GM23338 (cell line): ENCODE results near the gene ZDHHC12.
A peak's percentile ranks its signal among the peaks of the same experiment; 100 is the strongest.

Experiments
- CREB1 ChIP-seq: fragments of 250-450 bp; sonication (Bioruptor Pico); IDR thresholded peaks from 2 replicates; pipeline ENCODE4 v1.5.0; 2020; ENCODE audit warnings: low read depth, mild to moderate bottlenecking, moderate library complexity
- CTCF ChIP-seq, 2 experiments: fragments of 200-600 bp in 1 of 2; sonication (generic) in 1 of 2; conservative IDR thresholded peaks; 2 replicates each; pipeline versions ENCODE4 v1.5.1 to v1.6.1; 2016 to 2017; ENCODE audit warnings: antibody characterized with exemption in 2 of 2, low read depth in 2 of 2, mild to moderate bottlenecking in 2 of 2, moderate library complexity in 1 of 2
- ETS1 ChIP-seq: IDR thresholded peaks from 2 replicates; pipeline ENCODE4 v1.6.1; 2016; ENCODE audit warnings: antibody characterized with exemption
- EZH2 ChIP-seq: fragments of 200-600 bp; sonication (generic); IDR thresholded peaks from one replicate; pipeline ENCODE4 v1.8.0; 2017; ENCODE audit warnings: antibody characterized with exemption, mild to moderate bottlenecking, low read depth; ENCODE audit not compliant: unreplicated experiment
- EZH2phosphoT487 ChIP-seq: fragments of 200-600 bp; sonication (generic); IDR thresholded peaks from one replicate; pipeline ENCODE4 v1.8.1; 2018; ENCODE audit warnings: antibody characterized with exemption; ENCODE audit not compliant: unreplicated experiment
- JUNB ChIP-seq: IDR thresholded peaks from one replicate; pipeline ENCODE4 v1.6.1; 2016; ENCODE audit warnings: antibody characterized with exemption; ENCODE audit not compliant: unreplicated experiment
- POLR2AphosphoS5 ChIP-seq: IDR thresholded peaks from 2 replicates; pipeline ENCODE4 v1.6.1; 2016; ENCODE audit warnings: antibody characterized with exemption, low read depth
- TF ChIP-seq, protein P1 (sequence below): IDR thresholded peaks from one replicate; pipeline ENCODE4 v1.6.1; 2018; ENCODE audit warnings: antibody characterized with exemption; ENCODE audit not compliant: unreplicated experiment

DNA sequence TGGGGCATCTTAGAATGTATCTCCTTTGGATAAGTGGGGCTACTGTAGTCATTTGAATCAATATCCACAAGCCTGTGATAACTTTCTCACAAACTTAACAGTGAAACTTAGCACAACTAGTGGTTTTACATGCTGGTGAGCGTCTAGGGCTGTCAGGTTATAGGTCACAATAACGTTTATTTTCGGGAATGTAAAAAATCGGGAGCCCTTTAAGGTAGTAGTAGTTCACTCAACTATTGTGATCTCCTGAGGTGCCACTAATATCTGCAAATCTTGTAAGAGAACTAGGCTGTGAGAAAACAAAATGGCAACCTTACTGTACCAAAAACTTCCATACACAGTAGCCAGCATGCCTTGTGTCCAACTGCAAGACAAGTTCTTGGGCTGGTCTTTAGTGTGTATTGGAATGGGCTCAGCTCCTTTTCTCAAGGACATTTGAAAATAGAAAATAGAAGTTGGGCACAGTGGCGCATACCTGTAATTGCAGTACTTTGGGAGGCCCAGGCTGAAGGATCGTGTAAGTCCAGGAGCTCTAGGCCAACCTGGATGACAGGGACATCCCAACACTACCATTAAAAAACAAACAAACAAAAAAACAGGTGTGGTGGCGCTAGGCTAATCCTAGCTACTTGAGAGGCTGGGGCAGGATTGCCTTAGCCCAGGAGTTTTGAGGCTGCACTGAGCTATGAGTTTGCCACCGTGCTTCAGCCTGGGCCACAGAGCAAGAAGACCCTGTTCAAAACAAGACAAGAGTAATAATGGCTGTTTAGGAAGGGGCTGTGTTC is 26.8 kb downstream of the ZDHHC12 start:
- TF ChIP-seq CTCF (conservative IDR thresholded peaks at IDR 0.05; ENCODE audit: low read depth in 2 of 2) (no peak), CREB1 (CRISPR knock-in tag) (no peak), EZH2 (no peak), POLR2AphosphoS5 (peak; percentile 62), EZH2phosphoT487 (no peak), ETS1 (no peak), JUNB (no peak)
- TF ChIP-seq, protein P1, sequence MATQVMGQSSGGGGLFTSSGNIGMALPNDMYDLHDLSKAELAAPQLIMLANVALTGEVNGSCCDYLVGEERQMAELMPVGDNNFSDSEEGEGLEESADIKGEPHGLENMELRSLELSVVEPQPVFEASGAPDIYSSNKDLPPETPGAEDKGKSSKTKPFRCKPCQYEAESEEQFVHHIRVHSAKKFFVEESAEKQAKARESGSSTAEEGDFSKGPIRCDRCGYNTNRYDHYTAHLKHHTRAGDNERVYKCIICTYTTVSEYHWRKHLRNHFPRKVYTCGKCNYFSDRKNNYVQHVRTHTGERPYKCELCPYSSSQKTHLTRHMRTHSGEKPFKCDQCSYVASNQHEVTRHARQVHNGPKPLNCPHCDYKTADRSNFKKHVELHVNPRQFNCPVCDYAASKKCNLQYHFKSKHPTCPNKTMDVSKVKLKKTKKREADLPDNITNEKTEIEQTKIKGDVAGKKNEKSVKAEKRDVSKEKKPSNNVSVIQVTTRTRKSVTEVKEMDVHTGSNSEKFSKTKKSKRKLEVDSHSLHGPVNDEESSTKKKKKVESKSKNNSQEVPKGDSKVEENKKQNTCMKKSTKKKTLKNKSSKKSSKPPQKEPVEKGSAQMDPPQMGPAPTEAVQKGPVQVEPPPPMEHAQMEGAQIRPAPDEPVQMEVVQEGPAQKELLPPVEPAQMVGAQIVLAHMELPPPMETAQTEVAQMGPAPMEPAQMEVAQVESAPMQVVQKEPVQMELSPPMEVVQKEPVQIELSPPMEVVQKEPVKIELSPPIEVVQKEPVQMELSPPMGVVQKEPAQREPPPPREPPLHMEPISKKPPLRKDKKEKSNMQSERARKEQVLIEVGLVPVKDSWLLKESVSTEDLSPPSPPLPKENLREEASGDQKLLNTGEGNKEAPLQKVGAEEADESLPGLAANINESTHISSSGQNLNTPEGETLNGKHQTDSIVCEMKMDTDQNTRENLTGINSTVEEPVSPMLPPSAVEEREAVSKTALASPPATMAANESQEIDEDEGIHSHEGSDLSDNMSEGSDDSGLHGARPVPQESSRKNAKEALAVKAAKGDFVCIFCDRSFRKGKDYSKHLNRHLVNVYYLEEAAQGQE, result no peak
